GM12874 (cell line): ENCODE data around the gene MYRIP.

Source experiments
- CTCF ChIP-seq: IDR thresholded peaks from 2 replicates; pipeline ENCODE4 v1.5.1; 2011; ENCODE audit warnings: low read depth, mild to moderate bottlenecking, control low read depth, low read length, moderate library complexity; ENCODE audit not compliant: insufficient read depth

MYRIP gene

GRCh38 chr3:40255532-40255931, 446.1 kb downstream of the MYRIP start:
- TF ChIP-seq CTCF, result no peak

GRCh38 chr3:40258064-40258463, 448.7 kb downstream of the MYRIP start:
- no peak for TF ChIP-seq CTCF

GRCh38 chr3:40258555-40258954, 449.1 kb downstream of the MYRIP start:
- no peak for TF ChIP-seq CTCF

- no peak for TF ChIP-seq CTCF
Observed at GRCh38 chr3:40262331-40262730, 452.9 kb downstream of the MYRIP start.

GRCh38 chr3:40264451-40264850, 455.0 kb downstream of the MYRIP start:
- TF ChIP-seq CTCF, result no peak

GRCh38 chr3:40265181-40265580, 455.8 kb downstream of the MYRIP start:
- no peak for TF ChIP-seq CTCF

- TF ChIP-seq CTCF, result no peak
Observed at GRCh38 chr3:40267937-40268724, 458.7 kb downstream of the MYRIP start.
